T-helper 2 cell treated with Interferon-gamma antibody and Interleukin-4, amounts not matched to agents 5 μg/mL and 100 μg/mL, for 36 hours (primary cell): Measurements from ENCODE around the gene ZNF784.

Experiments used
- DNase-seq: peaks from one replicate; pipeline ENCODE4 v3.0.0; 2021; ENCODE audit warnings: low spot score
- H3K27ac Mint-ChIP-seq: one replicate; pipeline ENCODE4 v1.8.0; 2021; ENCODE audit warnings: mild to moderate bottlenecking, mixed read lengths
- H3K27me3 Mint-ChIP-seq: one replicate; pipeline ENCODE4 v1.8.0; 2021; ENCODE audit warnings: low read depth, mixed read lengths
- H3K36me3 Mint-ChIP-seq: one replicate; pipeline ENCODE4 v1.8.0; 2021; ENCODE audit warnings: low read depth, mixed read lengths
- H3K4me1 Mint-ChIP-seq: one replicate; pipeline ENCODE4 v1.8.0; 2021; ENCODE audit warnings: low read depth, mixed read lengths
- H3K4me3 Mint-ChIP-seq: one replicate; pipeline ENCODE4 v1.8.0; 2022; ENCODE audit warnings: mild to moderate bottlenecking, moderate library complexity, mixed read lengths
- H3K9me3 Mint-ChIP-seq: one replicate; pipeline ENCODE4 v1.8.0; 2021; ENCODE audit warnings: mixed read lengths

ZNF784 gene

GRCh38 chr19:55603115-55603514 is 21.3 kb downstream of the ZNF784 start:
- no peaks in the 10 kb centered on the region for H3K9me3 Mint-ChIP-seq
- H3K4me1 Mint-ChIP-seq = peaks cover 41% of the 10 kb centered on the region
- H3K27me3 Mint-ChIP-seq = no peaks in the 10 kb centered on the region
- H3K27ac Mint-ChIP-seq = no peak overlapping the region
- H3K4me3 Mint-ChIP-seq = peak overlapping the region; percentile 47
- H3K36me3 Mint-ChIP-seq = peaks cover 22% of the 10 kb centered on the region
- no peak for DNase-seq

GRCh38 chr19:55602104-55603001 is 22.0 kb downstream of the ZNF784 start:
- peaks cover 39% of the 10 kb centered on the region for H3K4me1 Mint-ChIP-seq
- no peaks in the 10 kb centered on the region for H3K9me3 Mint-ChIP-seq
- H3K36me3 Mint-ChIP-seq = peaks cover 18% of the 10 kb centered on the region
- H3K27me3 Mint-ChIP-seq = no peaks in the 10 kb centered on the region
- H3K4me3 Mint-ChIP-seq = peak overlapping the region; percentile 92
- DNase-seq = no peak
- no peak overlapping the region for H3K27ac Mint-ChIP-seq

DNA sequence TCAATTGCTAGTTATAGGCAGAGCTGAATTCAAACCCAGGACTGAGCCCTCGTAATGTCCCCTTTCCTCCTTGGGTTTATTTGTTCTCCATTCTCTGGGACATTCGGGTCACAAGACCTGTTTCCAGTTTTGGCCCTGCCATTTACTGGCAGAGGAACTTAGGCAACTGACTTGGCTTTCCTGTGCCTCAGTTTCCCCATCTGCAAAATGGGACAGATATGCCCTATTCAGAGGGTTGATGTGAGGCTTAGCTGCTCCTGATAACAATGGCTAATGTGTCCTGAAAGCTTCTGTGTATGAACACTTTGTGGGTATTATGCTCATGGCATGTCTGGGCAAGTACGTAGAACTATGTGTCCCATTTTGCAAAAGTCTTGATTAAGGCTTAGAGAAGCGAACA is 23.3 kb downstream of the ZNF784 start:
- Mint-ChIP-seq H3K27me3 (no peaks in the 10 kb centered on the region), H3K27ac (peak overlapping the region; percentile 85), H3K4me1 (peaks cover 29% of the 10 kb centered on the region), H3K36me3 (peaks cover 22% of the 10 kb centered on the region), H3K4me3 (peak overlapping the region; percentile 92), H3K9me3 (no peaks in the 10 kb centered on the region)
- no peak for DNase-seq

GRCh38 chr19:55600662-55601028 is 23.7 kb downstream of the ZNF784 start:
- Mint-ChIP-seq H3K9me3 (no peaks in the 10 kb centered on the region), H3K36me3 (peaks cover 26% of the 10 kb centered on the region), H3K4me1 (peaks cover 28% of the 10 kb centered on the region), H3K27ac (peak overlapping the region; percentile 85), H3K27me3 (no peaks in the 10 kb centered on the region), H3K4me3 (peak overlapping the region; percentile 92)
- DNase-seq = no peak

DNA sequence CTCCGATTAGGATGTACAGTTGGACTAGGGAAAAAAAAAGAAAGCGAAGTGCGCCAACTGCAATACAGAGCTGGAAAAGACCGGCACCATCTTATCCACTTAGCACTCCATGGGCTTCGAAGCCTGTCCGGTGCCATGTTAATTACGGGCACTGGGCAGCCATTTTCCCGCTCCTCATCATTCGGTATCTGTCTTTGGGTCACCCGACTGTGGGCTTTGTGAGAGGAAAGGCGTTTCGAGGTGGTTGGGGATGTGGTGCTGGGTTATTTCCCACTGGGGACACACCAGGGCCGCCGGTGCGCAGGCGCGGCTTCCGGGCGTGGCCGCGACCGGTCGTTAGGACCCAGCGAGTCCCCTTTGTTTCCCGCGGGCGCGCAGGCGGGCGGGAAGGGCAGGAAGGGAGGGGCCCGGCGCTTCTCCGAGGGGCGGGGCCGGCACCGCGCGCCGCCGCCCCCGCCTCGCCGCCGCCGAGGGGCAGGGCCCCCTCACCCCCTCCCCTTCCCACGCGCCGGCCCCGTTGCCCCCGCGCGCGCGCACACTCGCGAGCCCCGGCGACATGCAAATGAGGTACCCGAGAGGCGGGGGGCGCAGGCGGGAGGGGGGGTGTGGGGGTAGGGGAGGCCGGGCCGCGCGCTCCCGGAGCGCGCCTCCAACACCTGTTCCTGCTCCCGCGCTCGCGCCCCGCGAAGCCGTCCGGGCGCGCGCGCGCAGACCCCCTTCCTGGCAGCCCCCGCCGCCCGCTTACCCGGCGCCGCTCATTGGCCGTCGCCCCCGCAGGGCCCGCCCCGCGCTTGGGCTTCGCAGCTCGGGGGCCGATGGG is 24.3 kb downstream of the ZNF784 start, which contains the start of gene ZNF524:
ZNF524 (plus strand) TSS at position 447 of the 820 bp plus-strand sequence. CDS start 1,825 bp downstream, outside the sequence.
- Mint-ChIP-seq H3K27me3 (no peaks in the 10 kb centered on the region), H3K9me3 (no peaks in the 10 kb centered on the region), H3K36me3 (peaks cover 32% of the 10 kb centered on the region), H3K27ac (peak within 1 kb of the TSS; percentile 99), H3K4me1 (peaks cover 28% of the 10 kb centered on the region), H3K4me3 (peak within 1 kb of the TSS; percentile 97)
- DNase-seq = peak; percentile 87

DNA sequence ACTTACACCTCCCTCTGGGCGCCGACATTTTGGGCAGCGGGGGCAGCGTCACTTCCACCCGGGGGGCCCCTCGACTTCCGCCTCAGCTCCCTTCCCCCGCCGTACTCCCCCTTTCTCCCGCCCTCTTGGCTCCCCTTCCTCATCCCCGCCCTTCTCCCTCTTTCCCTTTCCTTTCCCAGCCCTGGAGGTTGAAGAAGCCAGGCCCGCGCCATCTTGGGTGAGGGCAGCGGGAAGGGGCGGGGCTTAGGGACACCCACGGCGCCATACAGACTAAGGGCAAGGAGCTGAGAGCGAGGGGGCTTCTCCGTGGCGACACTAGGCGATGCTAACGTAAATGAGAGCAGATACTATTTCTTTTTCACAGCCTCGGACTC is 24.9 kb downstream of the ZNF784 start, which contains the start of gene FIZ1:
FIZ1 (minus strand) TSS at position 50 of the 374 bp plus-strand sequence. CDS start 1,652 bp downstream, outside the sequence.
- H3K4me3 Mint-ChIP-seq = peak within 1 kb of the TSS; percentile 97
- no peaks in the 10 kb centered on the region for H3K9me3 Mint-ChIP-seq
- peaks cover 37% of the 10 kb centered on the region for H3K36me3 Mint-ChIP-seq
- H3K27ac Mint-ChIP-seq = peak within 1 kb of the TSS; percentile 99
- H3K4me1 Mint-ChIP-seq = peaks cover 23% of the 10 kb centered on the region
- H3K27me3 Mint-ChIP-seq = no peaks in the 10 kb centered on the region
- peak; percentile 96 for DNase-seq

GRCh38 chr19:55598719-55599467 is 25.5 kb downstream of the ZNF784 start:
- no peaks in the 10 kb centered on the region for H3K9me3 Mint-ChIP-seq
- H3K4me3 Mint-ChIP-seq = peak overlapping the region; percentile 97
- H3K36me3 Mint-ChIP-seq = peaks cover 37% of the 10 kb centered on the region
- H3K27ac Mint-ChIP-seq = peak overlapping the region; percentile 99
- no peaks in the 10 kb centered on the region for H3K27me3 Mint-ChIP-seq
- H3K4me1 Mint-ChIP-seq = peaks cover 22% of the 10 kb centered on the region
- peak; percentile 90 for DNase-seq

- no peak for DNase-seq
- peaks cover 32% of the 10 kb centered on the region for H3K36me3 Mint-ChIP-seq
- no peak overlapping the region for H3K27ac Mint-ChIP-seq
- H3K4me3 Mint-ChIP-seq = no peak overlapping the region
- no peaks in the 10 kb centered on the region for H3K27me3 Mint-ChIP-seq
- no peaks in the 10 kb centered on the region for H3K9me3 Mint-ChIP-seq
- peaks cover 17% of the 10 kb centered on the region for H3K4me1 Mint-ChIP-seq
These were observed 26.3 kb downstream of the ZNF784 start for GRCh38 chr19:55598034-55598433.

GRCh38 chr19:55597501-55597921 is 26.9 kb downstream of the ZNF784 start:
- no peak overlapping the region for H3K27ac Mint-ChIP-seq
- peaks cover 32% of the 10 kb centered on the region for H3K36me3 Mint-ChIP-seq
- no peak overlapping the region for H3K4me3 Mint-ChIP-seq
- DNase-seq = no peak
- H3K9me3 Mint-ChIP-seq = no peaks in the 10 kb centered on the region
- peaks cover 17% of the 10 kb centered on the region for H3K4me1 Mint-ChIP-seq
- H3K27me3 Mint-ChIP-seq = no peaks in the 10 kb centered on the region

GRCh38 chr19:55596304-55596703 is 28.1 kb downstream of the ZNF784 start:
- no peaks in the 10 kb centered on the region for H3K27me3 Mint-ChIP-seq
- no peak overlapping the region for H3K4me3 Mint-ChIP-seq
- peaks cover 37% of the 10 kb centered on the region for H3K36me3 Mint-ChIP-seq
- DNase-seq = no peak
- H3K27ac Mint-ChIP-seq = no peak overlapping the region
- H3K9me3 Mint-ChIP-seq = no peaks in the 10 kb centered on the region
- H3K4me1 Mint-ChIP-seq = peaks cover 12% of the 10 kb centered on the region

DNA sequence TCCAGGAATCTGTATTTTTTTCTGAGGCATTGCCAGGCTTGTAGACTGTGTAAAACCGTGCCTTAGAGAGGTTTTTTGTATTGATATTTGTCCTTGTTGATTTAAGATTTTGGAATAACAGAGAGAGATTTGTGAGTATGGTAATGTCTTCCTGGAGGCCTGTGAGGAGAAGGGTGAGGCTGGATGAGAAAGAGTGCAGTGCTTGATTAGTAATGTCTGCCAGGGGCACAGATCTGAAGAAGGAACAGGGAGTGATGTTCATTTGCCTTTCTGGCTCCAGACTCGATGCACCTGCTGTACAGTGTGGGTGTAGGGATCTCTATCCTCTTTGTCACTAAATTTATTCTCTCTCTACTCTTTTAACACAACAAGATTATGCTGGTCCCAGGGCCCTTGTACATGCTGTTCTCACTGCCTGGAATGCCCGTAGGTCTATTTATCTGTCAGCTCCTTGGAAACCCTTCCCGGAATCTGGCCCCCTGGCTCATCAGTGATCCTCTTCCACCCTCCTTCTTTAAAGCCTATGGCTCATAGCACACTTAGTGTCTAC is 29.3 kb downstream of the ZNF784 start:
- no peaks in the 10 kb centered on the region for H3K9me3 Mint-ChIP-seq
- no peaks in the 10 kb centered on the region for H3K27me3 Mint-ChIP-seq
- no peak overlapping the region for H3K27ac Mint-ChIP-seq
- no peak overlapping the region for H3K4me3 Mint-ChIP-seq
- DNase-seq = no peak
- peaks cover 38% of the 10 kb centered on the region for H3K36me3 Mint-ChIP-seq
- H3K4me1 Mint-ChIP-seq = peaks cover 8% of the 10 kb centered on the region

- Mint-ChIP-seq H3K27me3 (no peaks in the 10 kb centered on the region), H3K9me3 (no peaks in the 10 kb centered on the region), H3K27ac (no peak overlapping the region), H3K4me3 (no peak overlapping the region), H3K36me3 (peaks cover 34% of the 10 kb centered on the region), H3K4me1 (peaks cover 2% of the 10 kb centered on the region)
- DNase-seq = no peak
These were observed 31.1 kb downstream of the ZNF784 start for GRCh38 chr19:55593096-55593772.
